ENCODE data around the gene LTBP1. TPM values are rescaled to one million over a fixed set of nuclear protein-coding genes. Genes with fewer than 3 reads are reported as not detected.

LTBP1 gene
- total and polyA plus RNA-seq, 12 donors = 6.2 to 47.2 (median 15.5) TPM

DNA sequence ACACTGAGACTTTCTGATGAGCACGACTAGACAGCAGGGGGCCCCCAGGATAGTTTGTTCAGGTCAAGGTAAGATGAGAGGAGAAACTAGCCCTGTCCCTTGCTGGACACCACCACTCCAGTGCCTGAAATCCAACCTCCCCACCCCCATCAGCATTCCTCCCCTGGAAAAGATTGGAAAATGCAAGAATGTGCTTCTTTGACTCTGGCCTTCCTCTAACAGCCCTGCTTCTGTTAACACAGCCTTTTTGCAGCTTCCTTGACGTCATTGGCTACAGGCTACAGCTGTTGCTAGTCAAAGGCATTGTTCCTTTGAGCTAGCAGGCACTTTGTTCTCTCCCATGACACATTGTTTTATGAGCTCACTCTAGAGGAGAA, 20.1 kb upstream of the LTBP1 start:
- H3K27me3 ChIP-seq = no peaks in the 10 kb centered on the region
- TF ChIP-seq POLR2A (IDR thresholded peaks at IDR 0.05) = no peak
- TF ChIP-seq, protein P1, sequence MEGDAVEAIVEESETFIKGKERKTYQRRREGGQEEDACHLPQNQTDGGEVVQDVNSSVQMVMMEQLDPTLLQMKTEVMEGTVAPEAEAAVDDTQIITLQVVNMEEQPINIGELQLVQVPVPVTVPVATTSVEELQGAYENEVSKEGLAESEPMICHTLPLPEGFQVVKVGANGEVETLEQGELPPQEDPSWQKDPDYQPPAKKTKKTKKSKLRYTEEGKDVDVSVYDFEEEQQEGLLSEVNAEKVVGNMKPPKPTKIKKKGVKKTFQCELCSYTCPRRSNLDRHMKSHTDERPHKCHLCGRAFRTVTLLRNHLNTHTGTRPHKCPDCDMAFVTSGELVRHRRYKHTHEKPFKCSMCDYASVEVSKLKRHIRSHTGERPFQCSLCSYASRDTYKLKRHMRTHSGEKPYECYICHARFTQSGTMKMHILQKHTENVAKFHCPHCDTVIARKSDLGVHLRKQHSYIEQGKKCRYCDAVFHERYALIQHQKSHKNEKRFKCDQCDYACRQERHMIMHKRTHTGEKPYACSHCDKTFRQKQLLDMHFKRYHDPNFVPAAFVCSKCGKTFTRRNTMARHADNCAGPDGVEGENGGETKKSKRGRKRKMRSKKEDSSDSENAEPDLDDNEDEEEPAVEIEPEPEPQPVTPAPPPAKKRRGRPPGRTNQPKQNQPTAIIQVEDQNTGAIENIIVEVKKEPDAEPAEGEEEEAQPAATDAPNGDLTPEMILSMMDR (IDR thresholded peaks at IDR 0.05) = no peak
- 38 to 55% (median 51%) methylated on average over 1 to 2 of the region's 2 CpGs for WGBS, 4 donors
- H3K4me1 ChIP-seq (replicated peaks in 1 of 2) = no peaks in the 10 kb centered on the region
- no peak overlapping the region for H3K27ac ChIP-seq
- intact Hi-C loops (cut with DNase I) = no loop called here
- no peaks in the 10 kb centered on the region for H3K9me3 ChIP-seq (replicated peaks in 1 of 3)
- no peak overlapping the region for H3K4me3 ChIP-seq
- no peaks in the 10 kb centered on the region for H3K36me3 ChIP-seq (replicated peaks in 1 of 2)
- DNase-seq = peak in 1 of 7 donors; percentile 20

DNA sequence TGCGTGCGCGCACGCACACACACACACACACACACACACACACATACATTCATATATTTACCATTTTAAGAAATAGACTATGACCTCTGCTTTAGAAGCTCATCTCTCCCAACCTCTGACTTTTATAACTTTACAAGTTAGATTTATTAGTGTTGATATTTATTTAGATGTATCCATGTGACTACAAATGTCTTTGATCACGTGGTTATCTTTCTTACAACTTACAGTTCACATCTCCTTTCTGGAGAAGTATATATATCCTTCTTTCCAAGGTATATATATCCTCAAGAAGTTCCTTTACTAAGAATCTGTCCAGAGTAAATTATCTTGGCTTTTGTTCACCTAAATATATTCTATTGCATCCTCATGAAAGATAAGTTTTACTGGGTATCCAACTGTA, 16.3 kb upstream of the LTBP1 start:
- Histone ChIP-seq H3K4me3 (no peak overlapping the region), H3K27me3 (no peaks in the 10 kb centered on the region), H3K9me3 (replicated peaks in 1 of 3) (no peaks in the 10 kb centered on the region), H3K4me1 (replicated peaks in 1 of 2) (no peaks in the 10 kb centered on the region), H3K36me3 (replicated peaks in 1 of 2) (no peaks in the 10 kb centered on the region), H3K27ac (no peak overlapping the region)
- WGBS, 4 donors = 73 to 84% (median 75%) methylated on average over 5 of the region's 5 CpGs
- no peak for DNase-seq
- TF ChIP-seq, protein P1 (IDR thresholded peaks at IDR 0.05) = no peak
- no peak for TF ChIP-seq POLR2A (IDR thresholded peaks at IDR 0.05)
- intact Hi-C loops (cut with DNase I) = no loop called here

DNA sequence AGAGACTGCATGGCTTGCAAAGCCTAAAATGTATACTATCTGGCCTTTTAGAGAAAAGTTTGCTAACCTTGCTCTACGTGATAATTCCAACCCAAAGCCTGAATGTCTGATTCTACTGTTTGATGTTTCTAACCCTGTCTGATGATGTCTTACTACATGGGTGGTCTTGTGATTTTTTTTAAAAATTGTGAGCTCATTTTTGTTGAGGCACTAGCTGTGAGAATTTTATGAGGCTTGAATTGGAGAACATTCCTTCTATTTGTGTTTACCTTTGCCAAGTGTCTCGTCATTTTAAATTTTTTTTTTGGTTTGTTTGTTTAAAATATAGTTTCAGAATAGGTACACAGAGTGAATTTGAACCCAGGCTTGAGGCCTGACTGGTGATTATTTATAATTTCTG, 15.2 kb upstream of the LTBP1 start:
- no peak for TF ChIP-seq POLR2A (IDR thresholded peaks at IDR 0.05)
- TF ChIP-seq, protein P1 (IDR thresholded peaks at IDR 0.05) = no peak
- H3K9me3 ChIP-seq (replicated peaks in 1 of 3) = no peaks in the 10 kb centered on the region
- intact Hi-C loops (cut with DNase I) = no loop called here
- WGBS, 4 donors = 85 to 93% (median 87%) methylated on average over 2 of the region's 2 CpGs
- no peaks in the 10 kb centered on the region for H3K4me1 ChIP-seq (replicated peaks in 1 of 2)
- H3K36me3 ChIP-seq (replicated peaks in 1 of 2) = no peaks in the 10 kb centered on the region
- no peaks in the 10 kb centered on the region for H3K27me3 ChIP-seq
- no peak overlapping the region for H3K27ac ChIP-seq
- no peak overlapping the region for H3K4me3 ChIP-seq
- no peak for DNase-seq

DNA sequence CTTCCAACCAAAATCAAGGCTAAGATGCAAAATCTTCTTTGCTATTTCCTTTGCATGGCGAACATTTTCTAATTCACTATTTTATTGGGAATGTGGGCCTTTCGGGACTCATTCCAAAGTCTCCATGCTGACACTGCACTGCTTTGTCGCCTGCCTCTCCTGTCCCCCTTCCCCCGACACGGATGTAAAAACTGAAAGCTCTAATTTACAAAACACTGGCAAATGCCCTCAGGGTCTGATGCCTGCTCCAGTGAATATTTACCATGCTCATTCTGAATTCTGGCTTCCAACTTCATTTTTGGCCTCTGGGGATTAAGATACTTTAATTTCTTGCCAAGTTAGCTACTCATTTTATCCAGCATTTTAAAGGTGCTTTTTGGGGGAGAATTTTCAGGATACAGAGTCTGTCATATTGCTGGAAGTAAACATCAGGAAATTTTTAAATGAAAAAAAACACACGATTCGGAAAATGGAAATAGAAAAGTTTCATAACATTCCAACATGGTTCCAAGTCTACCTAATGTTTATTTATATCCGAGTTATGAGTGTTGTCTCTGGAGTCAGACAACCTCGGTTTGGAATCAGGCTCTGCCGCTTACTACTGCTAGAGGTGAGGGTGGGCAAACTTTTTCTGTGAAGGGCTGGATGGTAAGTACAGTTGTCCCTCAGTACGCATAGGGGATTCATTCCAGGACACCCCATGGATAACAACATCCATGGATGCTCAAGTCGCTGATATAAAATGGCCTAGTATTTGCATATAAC, 14.6 kb upstream of the LTBP1 start:
- Histone ChIP-seq H3K4me1 (replicated peaks in 1 of 2) (no peaks in the 10 kb centered on the region), H3K9me3 (replicated peaks in 1 of 3) (no peaks in the 10 kb centered on the region), H3K36me3 (replicated peaks in 1 of 2) (no peaks in the 10 kb centered on the region), H3K4me3 (no peak overlapping the region), H3K27me3 (no peaks in the 10 kb centered on the region), H3K27ac (no peak overlapping the region)
- DNase-seq = no peak
- intact Hi-C loops (cut with DNase I) = no loop called here
- 78 to 83% (median 80%) methylated on average over 12 of the region's 12 CpGs for WGBS, 4 donors
- no peak for TF ChIP-seq POLR2A (IDR thresholded peaks at IDR 0.05)
- TF ChIP-seq, protein P1 (IDR thresholded peaks at IDR 0.05) = no peak

Measured in adrenal gland (tissue), 12 donors.